Cardiac muscle cell (in vitro differentiated cells and primary cell): ENCODE results near the gene KIAA1671. TPM values are rescaled to one million over a fixed set of nuclear protein-coding genes. Genes with fewer than 3 reads are reported as not detected.

Source experiments
- DNase-seq, 2 donors: peaks; one replicate each; pipeline versions ENCODE4 v3.0.0 to v3.0.0-alpha.2; 2010 to 2017; ENCODE audit warnings: low read depth in 1 of 2, low spot score in 1 of 2
- H3K27ac ChIP-seq: fragments of 200-600 bp; sonication (generic); 2 replicates; pipeline ENCODE4 v1.5.1; 2016
- H3K27me3 ChIP-seq: fragments of 200-600 bp; sonication (generic); 2 replicates; pipeline ENCODE4 v1.6.0; 2016; ENCODE audit warnings: control low read depth
- H3K36me3 ChIP-seq: fragments of 200-600 bp; sonication (generic); 2 replicates; pipeline ENCODE4 v1.5.1; 2016; ENCODE audit warnings: control low read depth
- H3K4me1 ChIP-seq: fragments of 200-600 bp; sonication (generic); 2 replicates; pipeline ENCODE4 v1.8.1; 2017; ENCODE audit warnings: low read depth, mild to moderate bottlenecking, mixed run types
- H3K4me3 ChIP-seq: fragments of 200-600 bp; sonication (generic); 2 replicates; pipeline ENCODE4 v1.5.1; 2016; ENCODE audit warnings: mild to moderate bottlenecking
- H3K9me3 ChIP-seq: fragments of 200-600 bp; sonication (generic); 2 replicates; pipeline ENCODE4 v1.5.1; 2017; ENCODE audit warnings: low read depth, mild to moderate bottlenecking, control low read depth
- polyA plus RNA-seq: library from polyadenylated mRNA; unstranded; fragments of >200 nt; fragmentation: Nextera tagmentation; extraction: Ambion mirVana; gene quantifications from 2 replicates; pipeline ENCODE4 v1.2.1, GENCODE V29; 2016
- total RNA-seq: library from RNA; depleted of rRNA; stranded (reverse); fragments of >200 nt; gene quantifications from 2 replicates; pipeline ENCODE4 v1.2.3, GENCODE V29; 2016
- TF ChIP-seq, protein P1 (sequence below): IDR thresholded peaks from 2 replicates; pipeline ENCODE4 v1.5.1; 2012; ENCODE audit warnings: low read depth, mild to moderate bottlenecking, low read length

KIAA1671 gene
- total and polyA plus RNA-seq, 2 experiments from 2014 or later: 10.9 to 37.3 TPM

DNA sequence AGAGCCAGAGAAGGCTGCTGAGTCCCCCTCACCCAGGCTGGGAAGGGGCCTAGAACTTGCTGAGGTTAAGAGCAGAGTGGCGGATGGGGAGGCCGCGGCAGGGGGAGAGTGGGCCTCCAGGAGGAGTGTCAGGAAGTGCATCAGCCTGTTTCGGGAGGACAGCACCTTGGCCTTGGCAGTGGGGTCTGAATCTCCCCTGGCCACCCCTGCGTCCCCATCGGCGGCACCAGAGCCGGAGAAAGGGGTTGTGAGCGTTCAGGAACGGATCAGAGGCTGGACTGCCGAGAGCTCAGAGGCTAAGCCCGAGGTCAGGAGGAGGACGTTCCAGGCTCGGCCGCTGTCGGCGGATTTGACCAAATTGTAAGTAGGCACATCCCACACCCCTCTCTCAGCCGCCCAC, 76.7 kb downstream of the KIAA1671 start:
- TF ChIP-seq, protein P1, sequence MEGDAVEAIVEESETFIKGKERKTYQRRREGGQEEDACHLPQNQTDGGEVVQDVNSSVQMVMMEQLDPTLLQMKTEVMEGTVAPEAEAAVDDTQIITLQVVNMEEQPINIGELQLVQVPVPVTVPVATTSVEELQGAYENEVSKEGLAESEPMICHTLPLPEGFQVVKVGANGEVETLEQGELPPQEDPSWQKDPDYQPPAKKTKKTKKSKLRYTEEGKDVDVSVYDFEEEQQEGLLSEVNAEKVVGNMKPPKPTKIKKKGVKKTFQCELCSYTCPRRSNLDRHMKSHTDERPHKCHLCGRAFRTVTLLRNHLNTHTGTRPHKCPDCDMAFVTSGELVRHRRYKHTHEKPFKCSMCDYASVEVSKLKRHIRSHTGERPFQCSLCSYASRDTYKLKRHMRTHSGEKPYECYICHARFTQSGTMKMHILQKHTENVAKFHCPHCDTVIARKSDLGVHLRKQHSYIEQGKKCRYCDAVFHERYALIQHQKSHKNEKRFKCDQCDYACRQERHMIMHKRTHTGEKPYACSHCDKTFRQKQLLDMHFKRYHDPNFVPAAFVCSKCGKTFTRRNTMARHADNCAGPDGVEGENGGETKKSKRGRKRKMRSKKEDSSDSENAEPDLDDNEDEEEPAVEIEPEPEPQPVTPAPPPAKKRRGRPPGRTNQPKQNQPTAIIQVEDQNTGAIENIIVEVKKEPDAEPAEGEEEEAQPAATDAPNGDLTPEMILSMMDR: no peak
- DNase-seq: no peak
- Histone ChIP-seq H3K36me3 (no peaks in the 10 kb centered on the region), H3K4me3 (no peak overlapping the region), H3K27ac (peak overlapping the region; percentile 96), H3K9me3 (no peaks in the 10 kb centered on the region), H3K27me3 (no peaks in the 10 kb centered on the region), H3K4me1 (peaks cover 51% of the 10 kb centered on the region)

DNA sequence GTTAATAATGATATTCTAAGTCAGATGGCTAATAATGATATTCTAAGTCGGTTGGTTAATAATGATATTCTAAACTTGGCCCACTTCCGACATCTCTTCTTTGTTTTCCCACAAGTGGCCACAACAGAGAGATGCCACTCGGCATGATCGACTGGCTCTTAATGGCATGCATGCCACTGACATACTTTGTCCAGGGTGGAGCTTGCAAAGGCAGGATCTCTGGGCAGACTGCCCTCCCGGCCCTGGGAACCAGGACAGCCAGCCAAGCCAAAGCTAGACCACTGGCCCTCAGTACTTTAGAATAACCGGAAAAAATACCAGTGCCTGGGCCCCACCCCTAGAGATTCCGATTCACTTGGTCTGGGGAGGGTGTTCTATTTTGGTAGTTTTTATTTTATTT, 78.1 kb downstream of the KIAA1671 start:
- Histone ChIP-seq H3K27me3 (no peaks in the 10 kb centered on the region), H3K4me1 (peaks cover 37% of the 10 kb centered on the region), H3K4me3 (no peak overlapping the region), H3K9me3 (no peaks in the 10 kb centered on the region), H3K36me3 (no peaks in the 10 kb centered on the region), H3K27ac (no peak overlapping the region)
- TF ChIP-seq, protein P1: no peak
- DNase-seq: no peak

DNA sequence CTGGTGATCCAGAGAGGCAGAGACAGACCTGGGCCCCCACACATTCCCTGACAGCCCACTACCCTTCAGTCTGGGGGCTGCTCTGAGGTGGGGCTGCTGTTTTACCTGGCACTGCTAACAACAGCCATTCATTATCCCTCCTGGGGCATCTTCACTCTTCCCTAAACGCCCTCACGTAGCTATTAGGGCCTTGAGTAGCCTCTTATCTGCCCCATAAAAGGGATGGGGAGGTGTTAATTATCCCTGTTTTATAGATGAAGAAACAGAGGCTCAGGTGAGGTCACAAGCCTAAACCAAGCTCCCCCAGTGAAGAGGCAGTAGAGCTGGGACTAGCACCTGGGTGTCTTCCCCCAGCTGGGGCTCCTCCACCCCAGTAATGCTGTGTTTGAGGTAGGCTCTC, 79.5 kb downstream of the KIAA1671 start:
- H3K4me1 ChIP-seq: peaks cover 23% of the 10 kb centered on the region
- TF ChIP-seq, protein P1: no peak

DNA sequence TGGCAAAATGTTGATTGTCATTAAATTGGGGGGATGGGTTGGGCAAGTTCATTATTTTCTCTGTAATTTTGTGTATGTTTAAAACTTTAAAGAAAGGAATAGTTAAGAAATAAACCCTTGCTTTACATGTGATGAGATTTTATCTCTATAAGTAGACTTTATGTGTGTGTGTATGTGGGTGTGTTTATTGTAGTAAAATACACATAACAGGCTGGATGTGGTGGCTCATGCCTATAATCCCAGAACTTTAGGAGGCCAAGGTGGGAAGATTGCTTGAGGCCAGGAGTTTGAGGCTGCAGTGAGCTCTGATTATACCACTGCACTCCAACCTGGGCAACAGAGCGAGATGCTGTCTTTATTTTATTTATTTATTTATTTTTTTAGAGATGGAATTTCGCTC, 83.2 kb downstream of the KIAA1671 start:
- DNase-seq: no peak
- Histone ChIP-seq H3K4me3 (no peak overlapping the region), H3K27ac (no peak overlapping the region), H3K9me3 (no peaks in the 10 kb centered on the region), H3K27me3 (no peaks in the 10 kb centered on the region), H3K4me1 (peaks cover 9% of the 10 kb centered on the region), H3K36me3 (peaks cover 18% of the 10 kb centered on the region)
- TF ChIP-seq, protein P1: no peak

More for the DNA sequence above, 79.5 kb downstream of the KIAA1671 start:
- Histone ChIP-seq H3K27me3 (no peaks in the 10 kb centered on the region), H3K9me3 (no peaks in the 10 kb centered on the region), H3K36me3 (no peaks in the 10 kb centered on the region), H3K27ac (peak overlapping the region; percentile 77), H3K4me3 (no peak overlapping the region)
- DNase-seq: no peak

DNA sequence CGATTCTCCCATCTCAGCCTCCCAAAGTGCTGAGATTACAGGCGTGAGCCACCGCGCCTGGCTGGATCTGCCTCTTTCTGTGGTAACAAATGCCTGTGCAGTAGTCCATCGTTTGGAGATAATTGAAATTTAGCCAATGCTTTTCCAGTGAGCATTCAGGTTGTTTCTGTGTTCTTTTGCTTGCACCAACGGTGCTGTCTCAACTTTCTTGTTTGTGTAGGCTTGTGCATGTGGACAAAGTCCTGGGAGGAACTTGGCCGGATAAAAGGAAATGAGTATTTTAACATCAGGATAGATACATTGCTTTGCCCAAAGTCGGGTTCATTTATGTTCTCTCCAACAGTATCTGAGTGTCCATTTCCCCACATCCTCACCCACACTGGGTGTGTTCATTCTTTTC, 85.7 kb downstream of the KIAA1671 start:
- TF ChIP-seq, protein P1: no peak
- H3K4me3 ChIP-seq: no peak overlapping the region
- H3K27ac ChIP-seq: no peak overlapping the region
- no peaks in the 10 kb centered on the region for H3K4me1 ChIP-seq
- H3K9me3 ChIP-seq: no peaks in the 10 kb centered on the region
- no peaks in the 10 kb centered on the region for H3K27me3 ChIP-seq
- no peak for DNase-seq
- peaks cover 23% of the 10 kb centered on the region for H3K36me3 ChIP-seq

DNA sequence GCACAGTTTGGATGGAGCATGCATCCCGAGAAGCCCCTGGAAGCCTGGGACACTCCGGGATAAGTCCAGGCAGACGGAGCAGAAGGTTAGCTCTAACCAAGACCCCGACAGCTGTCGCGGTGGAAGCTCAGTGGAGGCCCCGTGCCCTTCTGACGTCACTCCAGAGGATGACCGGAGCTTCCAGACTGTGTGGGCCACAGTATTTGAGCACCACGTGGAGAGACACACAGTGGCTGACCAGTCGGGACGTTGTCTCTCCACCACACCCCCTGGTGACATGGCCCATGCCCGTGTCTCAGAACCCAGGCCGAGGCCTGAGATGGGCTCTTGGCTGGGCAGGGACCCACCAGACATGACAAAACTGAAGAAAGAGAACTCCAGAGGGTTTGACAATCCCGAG, 86.3 kb downstream of the KIAA1671 start:
- no peaks in the 10 kb centered on the region for H3K27me3 ChIP-seq
- no peak overlapping the region for H3K4me3 ChIP-seq
- TF ChIP-seq, protein P1: no peak
- H3K4me1 ChIP-seq: no peaks in the 10 kb centered on the region
- no peaks in the 10 kb centered on the region for H3K9me3 ChIP-seq
- peaks cover 23% of the 10 kb centered on the region for H3K36me3 ChIP-seq
- H3K27ac ChIP-seq: no peak overlapping the region
- no peak for DNase-seq
